ENCODE data around the gene ASTN1. TPM values are rescaled to one million over a fixed set of nuclear protein-coding genes. Genes with fewer than 3 reads are reported as not detected.
A peak's percentile ranks its signal among the peaks of the same experiment; 100 is the strongest.

Gene ASTN1
- total RNA-seq, 1 donor, result not detected

- Histone ChIP-seq H3K27ac (ENCODE audit: low read depth, low read length) (no peak overlapping the region), H3K4me2 (ENCODE audit: insufficient read depth, low read length) (no peak overlapping the region), H4K20me1 (ENCODE audit: insufficient read depth, low read length) (no peaks in the 10 kb centered on the region), H3K4me3 (ENCODE audit: insufficient read depth, low read length) (no peak overlapping the region), H3K79me2 (ENCODE audit: insufficient read depth, low read length) (no peaks in the 10 kb centered on the region), H2AFZ (ENCODE audit: low read length) (no peak overlapping the region), H3K27me3 (ENCODE audit: insufficient read depth, low read length) (no peaks in the 10 kb centered on the region), H3K4me1 (ENCODE audit: insufficient read depth, low read length) (no peaks in the 10 kb centered on the region), H3K36me3 (ENCODE audit: insufficient read depth, low read length) (no peaks in the 10 kb centered on the region), H3K9me3 (ENCODE audit: low read depth, low read length) (no peaks in the 10 kb centered on the region)
- TF ChIP-seq CTCF (IDR thresholded peaks at IDR 0.05; ENCODE audit: extremely low read depth, low read depth, low read length), result no peak
- no peak for DNase-seq (ENCODE audit: insufficient read length, low spot score, missing footprints)
Observed at GRCh38 chr1:177190308-177190970, 25.9 kb upstream of the ASTN1 start.

GRCh38 chr1:177186639-177187038, 22.1 kb upstream of the ASTN1 start:
- Histone ChIP-seq H3K4me1 (ENCODE audit: insufficient read depth, low read length) (no peaks in the 10 kb centered on the region), H3K4me2 (ENCODE audit: insufficient read depth, low read length) (no peak overlapping the region), H3K4me3 (ENCODE audit: insufficient read depth, low read length) (no peak overlapping the region), H3K27ac (ENCODE audit: low read depth, low read length) (no peak overlapping the region), H2AFZ (ENCODE audit: low read length) (no peak overlapping the region), H3K79me2 (ENCODE audit: insufficient read depth, low read length) (no peaks in the 10 kb centered on the region), H3K9me3 (ENCODE audit: low read depth, low read length) (no peaks in the 10 kb centered on the region), H3K27me3 (ENCODE audit: insufficient read depth, low read length) (no peaks in the 10 kb centered on the region), H4K20me1 (ENCODE audit: insufficient read depth, low read length) (no peaks in the 10 kb centered on the region), H3K36me3 (ENCODE audit: insufficient read depth, low read length) (no peaks in the 10 kb centered on the region)
- no peak for TF ChIP-seq CTCF (IDR thresholded peaks at IDR 0.05; ENCODE audit: extremely low read depth, low read depth, low read length)
- DNase-seq (ENCODE audit: insufficient read length, low spot score, missing footprints), result no peak

GRCh38 chr1:177185209-177185608, 20.7 kb upstream of the ASTN1 start:
- Histone ChIP-seq H3K4me1 (ENCODE audit: insufficient read depth, low read length) (peaks cover 4% of the 10 kb centered on the region), H3K27me3 (ENCODE audit: insufficient read depth, low read length) (peaks cover 11% of the 10 kb centered on the region), H3K4me3 (ENCODE audit: insufficient read depth, low read length) (no peak overlapping the region), H3K9me3 (ENCODE audit: low read depth, low read length) (no peaks in the 10 kb centered on the region), H3K79me2 (ENCODE audit: insufficient read depth, low read length) (no peaks in the 10 kb centered on the region), H2AFZ (ENCODE audit: low read length) (no peak overlapping the region), H3K27ac (ENCODE audit: low read depth, low read length) (no peak overlapping the region), H3K36me3 (ENCODE audit: insufficient read depth, low read length) (no peaks in the 10 kb centered on the region), H4K20me1 (ENCODE audit: insufficient read depth, low read length) (no peaks in the 10 kb centered on the region), H3K4me2 (ENCODE audit: insufficient read depth, low read length) (no peak overlapping the region)
- DNase-seq (ENCODE audit: insufficient read length, low spot score, missing footprints), result no peak
- TF ChIP-seq CTCF (IDR thresholded peaks at IDR 0.05; ENCODE audit: extremely low read depth, low read depth, low read length), result peak; percentile 62

- Histone ChIP-seq H3K4me1 (ENCODE audit: insufficient read depth, low read length) (peaks cover 4% of the 10 kb centered on the region), H3K27me3 (ENCODE audit: insufficient read depth, low read length) (peaks cover 16% of the 10 kb centered on the region), H3K79me2 (ENCODE audit: insufficient read depth, low read length) (no peaks in the 10 kb centered on the region), H4K20me1 (ENCODE audit: insufficient read depth, low read length) (no peaks in the 10 kb centered on the region), H3K36me3 (ENCODE audit: insufficient read depth, low read length) (no peaks in the 10 kb centered on the region), H3K9me3 (ENCODE audit: low read depth, low read length) (no peaks in the 10 kb centered on the region), H3K4me3 (ENCODE audit: insufficient read depth, low read length) (no peak overlapping the region), H2AFZ (ENCODE audit: low read length) (no peak overlapping the region), H3K27ac (ENCODE audit: low read depth, low read length) (no peak overlapping the region), H3K4me2 (ENCODE audit: insufficient read depth, low read length) (no peak overlapping the region)
- DNase-seq (ENCODE audit: insufficient read length, low spot score, missing footprints), result no peak
- TF ChIP-seq CTCF (IDR thresholded peaks at IDR 0.05; ENCODE audit: extremely low read depth, low read depth, low read length), result no peak
Observed at GRCh38 chr1:177183836-177184235, 19.3 kb upstream of the ASTN1 start.

Data from osteoblast (primary cell).